HUES48 (cell line): ENCODE data around the gene PDK2.
"Not testable (repeated sequence)": the region's sequence is repeated elsewhere in the genome, so short reads cannot be mapped to it uniquely, and the experiment has no call there.

Source experiments
- H3K27ac ChIP-seq: one replicate; pipeline ENCODE4 v1.7.0; 2013; ENCODE audit warnings: low read depth, low read length, inconsistent platforms
- H3K27me3 ChIP-seq: 2 replicates; pipeline ENCODE4 v1.6.1; 2013; ENCODE audit warnings: mild to moderate bottlenecking, low read length; ENCODE audit not compliant: control insufficient read depth, insufficient read depth
- H3K36me3 ChIP-seq: 2 replicates; pipeline ENCODE4 v1.6.1; 2013; ENCODE audit warnings: low read length; ENCODE audit not compliant: control insufficient read depth, insufficient read depth
- H3K4me1 ChIP-seq: 2 replicates; pipeline ENCODE4 v1.6.1; 2013; ENCODE audit warnings: mild to moderate bottlenecking, low read length; ENCODE audit not compliant: control insufficient read depth, insufficient read depth
- H3K4me3 ChIP-seq: 2 replicates; pipeline ENCODE4 v1.5.1; 2013; ENCODE audit warnings: mild to moderate bottlenecking, low read depth, low read length
- H3K9ac ChIP-seq: 2 replicates; pipeline ENCODE4 v1.6.1; 2013; ENCODE audit warnings: mild to moderate bottlenecking, low read depth, low read length, moderate library complexity
- H3K9me3 ChIP-seq: 2 replicates; pipeline ENCODE4 v1.6.1; 2013; ENCODE audit warnings: low read length; ENCODE audit not compliant: control insufficient read depth, insufficient read depth

PDK2 gene

DNA sequence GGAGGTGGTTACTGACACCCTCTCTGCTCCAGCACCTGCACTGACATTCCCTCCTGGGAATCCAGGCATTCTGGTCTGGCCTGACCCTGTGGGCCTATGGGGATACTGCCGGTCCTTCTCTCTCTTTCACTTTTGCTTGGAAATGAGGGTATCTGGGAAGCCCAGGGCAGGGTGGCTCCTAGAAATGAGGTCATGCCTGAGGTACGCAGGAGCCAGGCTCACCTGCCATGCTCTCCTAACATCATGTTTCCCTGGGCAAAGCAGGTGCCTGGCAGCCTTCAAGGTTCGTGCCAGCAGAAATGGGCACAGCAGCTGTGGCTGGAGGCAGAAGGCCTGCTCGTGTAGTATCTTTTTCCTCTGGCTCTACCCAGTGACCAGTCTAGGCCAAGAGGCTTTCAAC, 35.9 kb upstream of the PDK2 start:
- H3K4me3 ChIP-seq = no peak overlapping the region
- 0 out of 2 replicates have a peak, but pooled peaks cover 6% of the 10 kb centered on the region for H3K4me1 ChIP-seq
- no peak overlapping the region for H3K9ac ChIP-seq
- no peaks in the 10 kb centered on the region for H3K36me3 ChIP-seq
- no peaks in the 10 kb centered on the region for H3K9me3 ChIP-seq
- peaks cover 19% of the 10 kb centered on the region for H3K27me3 ChIP-seq
- H3K27ac ChIP-seq = no peak overlapping the region

GRCh38 chr17:50059759-50060273, 35.3 kb upstream of the PDK2 start:
- H3K27ac ChIP-seq = no peak overlapping the region
- no peaks in the 10 kb centered on the region for H3K36me3 ChIP-seq
- 0 out of 2 replicates have a peak, but pooled peaks cover 10% of the 10 kb centered on the region for H3K4me1 ChIP-seq
- H3K9me3 ChIP-seq = no peaks in the 10 kb centered on the region
- H3K4me3 ChIP-seq = no peak overlapping the region
- H3K9ac ChIP-seq = no peak overlapping the region
- peaks cover 19% of the 10 kb centered on the region for H3K27me3 ChIP-seq

- Histone ChIP-seq H3K36me3 (no peaks in the 10 kb centered on the region), H3K27me3 (peaks cover 19% of the 10 kb centered on the region), H3K27ac (no peak overlapping the region), H3K4me3 (no peak overlapping the region), H3K9me3 (no peaks in the 10 kb centered on the region), H3K4me1 (0 out of 2 replicates have a peak, but pooled peaks cover 11% of the 10 kb centered on the region), H3K9ac (no peak overlapping the region)
Measured at GRCh38 chr17:50060951-50061712, 34.0 kb upstream of the PDK2 start.

DNA sequence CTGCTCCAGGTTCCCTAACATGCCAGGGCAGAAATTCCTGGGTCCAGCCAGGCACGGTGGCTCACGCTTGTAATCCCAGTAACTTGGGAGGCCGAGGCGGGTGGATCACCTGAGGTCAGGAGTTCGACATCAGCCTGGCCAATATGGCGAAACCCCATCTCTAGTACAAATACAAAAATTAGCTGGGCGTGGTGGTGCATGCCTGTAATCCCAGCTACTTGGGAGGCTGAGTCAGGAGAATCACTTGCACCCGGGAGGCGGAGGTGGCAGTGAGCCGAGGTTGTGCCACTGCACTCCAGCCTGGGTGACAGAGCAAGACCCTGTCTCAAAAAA, 33.5 kb upstream of the PDK2 start:
- H3K36me3 ChIP-seq, H3K4me3 ChIP-seq, H3K27ac ChIP-seq, H3K9me3 ChIP-seq, H3K9ac ChIP-seq: not testable (repeated sequence)
- H3K27me3 ChIP-seq = peaks cover 16% of the 10 kb centered on the region
- 0 out of 2 replicates have a peak, but pooled peaks cover 11% of the 10 kb centered on the region for H3K4me1 ChIP-seq

DNA sequence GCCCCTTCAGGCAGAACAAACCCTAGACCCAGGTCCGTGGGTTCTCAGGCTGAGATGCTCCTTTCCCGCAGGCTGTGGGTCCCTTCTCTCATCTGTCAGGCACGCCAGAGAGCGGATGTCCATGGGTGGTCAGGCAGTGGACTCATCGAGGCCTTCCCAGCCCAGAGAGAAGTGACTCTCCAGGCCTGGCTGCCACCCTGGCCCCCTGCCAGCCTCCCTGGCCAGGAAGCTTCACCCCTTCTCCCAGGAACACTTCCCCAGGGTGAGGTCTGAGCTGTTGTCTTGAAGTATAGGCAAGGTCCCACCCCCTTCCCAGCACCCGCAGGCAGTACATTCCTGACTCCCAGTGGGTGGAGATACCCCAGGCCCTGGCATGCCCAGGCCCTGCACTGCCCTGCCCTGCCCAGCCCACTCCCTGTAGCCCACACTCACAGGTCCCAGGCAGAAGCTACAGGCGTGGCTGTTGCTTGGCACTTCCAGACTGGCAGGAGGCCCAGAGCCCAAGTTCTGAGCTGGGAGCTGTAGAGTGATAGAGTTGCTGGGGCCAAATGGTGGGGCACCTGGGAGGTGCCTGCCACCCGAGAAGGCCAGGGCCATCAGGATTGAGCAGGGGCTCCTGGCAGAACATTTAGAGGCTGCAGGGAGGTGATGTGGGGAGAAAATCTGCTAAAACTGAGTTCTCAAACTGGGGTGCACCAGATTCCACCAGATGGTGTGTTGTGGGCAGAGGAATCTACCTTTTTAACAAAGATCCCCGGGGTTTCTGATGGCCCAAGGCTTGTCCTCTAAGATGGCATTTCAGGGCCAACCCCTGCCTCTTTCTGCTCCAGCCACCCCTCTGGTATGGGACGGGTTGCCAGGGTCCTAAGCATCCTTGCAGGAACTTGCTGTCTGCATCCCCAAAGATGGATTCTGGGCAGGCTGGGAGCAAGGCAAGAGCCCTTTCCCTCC, 32.6 kb upstream of the PDK2 start:
- Histone ChIP-seq H3K4me3 (no peak overlapping the region), H3K4me1 (0 out of 2 replicates have a peak, but pooled peaks cover 5% of the 10 kb centered on the region), H3K9ac (no peak overlapping the region), H3K36me3 (no peaks in the 10 kb centered on the region), H3K27me3 (peaks cover 8% of the 10 kb centered on the region), H3K9me3 (no peaks in the 10 kb centered on the region), H3K27ac (no peak overlapping the region)

- Histone ChIP-seq H3K27me3 (no peaks in the 10 kb centered on the region), H3K36me3 (no peaks in the 10 kb centered on the region)
Measured at GRCh38 chr17:50063561-50064252, 31.4 kb upstream of the PDK2 start.

GRCh38 chr17:50064253-50065001, 30.7 kb upstream of the PDK2 start:
- Histone ChIP-seq H3K27ac (no peak overlapping the region), H3K4me3 (no peak overlapping the region), H3K4me1 (0 out of 2 replicates have a peak, but pooled peaks cover 5% of the 10 kb centered on the region), H3K9ac (no peak overlapping the region), H3K27me3 (no peaks in the 10 kb centered on the region), H3K9me3 (no peaks in the 10 kb centered on the region), H3K36me3 (no peaks in the 10 kb centered on the region)

More at GRCh38 chr17:50063561-50064252, 31.4 kb upstream of the PDK2 start:
- Histone ChIP-seq H3K4me1 (0 out of 2 replicates have a peak, but pooled peaks cover 5% of the 10 kb centered on the region), H3K27ac (no peak overlapping the region), H3K9me3 (no peaks in the 10 kb centered on the region), H3K4me3 (no peak overlapping the region), H3K9ac (no peak overlapping the region)

DNA sequence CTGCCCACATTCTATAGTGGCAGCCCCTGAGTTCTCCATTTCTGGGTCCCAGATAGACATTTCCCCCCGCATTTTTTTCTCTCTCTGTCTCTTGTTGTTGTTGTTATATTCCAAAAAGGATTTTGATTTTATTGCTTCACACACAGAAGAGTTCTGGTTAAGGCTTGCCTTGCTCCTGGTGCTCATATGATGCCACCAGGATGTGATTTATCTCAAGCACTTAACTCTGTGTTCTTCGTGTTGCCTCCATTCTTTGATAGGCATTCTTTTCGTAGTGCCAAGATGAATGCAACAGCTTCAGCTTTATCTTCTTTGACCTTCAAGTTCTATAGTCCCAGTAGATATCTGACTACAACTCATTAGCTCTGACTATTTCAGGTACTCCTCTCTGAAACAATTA, 30.1 kb upstream of the PDK2 start:
- H3K4me3 ChIP-seq = no peak overlapping the region
- H3K9ac ChIP-seq = no peak overlapping the region
- no peaks in the 10 kb centered on the region for H3K36me3 ChIP-seq
- H3K4me1 ChIP-seq = 0 out of 2 replicates have a peak, but pooled peaks cover 5% of the 10 kb centered on the region
- no peak overlapping the region for H3K27ac ChIP-seq
- H3K27me3 ChIP-seq = no peaks in the 10 kb centered on the region
- H3K9me3 ChIP-seq = no peaks in the 10 kb centered on the region

DNA sequence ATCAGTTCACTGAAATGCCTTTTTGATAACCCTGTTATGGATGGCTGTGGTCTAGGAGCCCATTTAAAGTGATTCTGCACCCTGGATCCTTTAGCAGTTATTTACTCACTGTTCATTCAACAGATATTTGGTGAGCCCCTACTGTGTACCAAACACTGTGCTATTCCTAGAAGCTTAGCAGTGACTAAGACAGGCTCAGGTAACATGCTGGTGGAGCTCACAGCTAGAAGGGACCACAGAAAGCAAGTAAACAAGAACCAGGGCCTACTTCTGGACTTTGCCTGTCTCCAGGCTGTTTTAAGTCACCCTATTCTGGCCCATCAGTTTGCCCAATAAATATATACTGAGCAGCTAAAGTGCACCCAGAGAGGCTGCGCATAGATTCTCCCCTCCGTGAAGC, 28.2 kb upstream of the PDK2 start:
- Histone ChIP-seq H3K27ac (no peak overlapping the region), H3K36me3 (no peaks in the 10 kb centered on the region), H3K27me3 (no peaks in the 10 kb centered on the region), H3K4me1 (0 out of 2 replicates have a peak, but pooled peaks cover 5% of the 10 kb centered on the region), H3K9ac (no peak overlapping the region), H3K4me3 (no peak overlapping the region), H3K9me3 (no peaks in the 10 kb centered on the region)

DNA sequence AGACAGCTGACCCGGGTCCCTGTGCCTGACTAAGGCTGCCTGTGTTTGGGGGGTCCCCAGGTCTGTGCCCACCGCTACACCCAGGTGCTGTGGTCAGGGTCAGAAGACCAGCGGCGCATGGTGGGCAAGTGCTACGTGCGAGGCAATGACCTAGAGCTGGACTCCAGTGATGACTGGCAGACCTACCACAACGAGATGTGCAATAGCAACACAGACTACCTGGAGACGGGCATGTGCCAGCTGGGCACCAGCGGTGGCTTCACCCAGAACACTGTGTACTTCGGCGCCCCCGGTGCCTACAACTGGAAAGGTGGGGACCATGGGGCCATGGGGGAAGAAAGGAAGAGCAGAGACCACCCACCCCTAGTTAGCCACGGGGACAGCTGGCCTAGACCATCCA, 27.2 kb upstream of the PDK2 start:
- no peaks in the 10 kb centered on the region for H3K9me3 ChIP-seq
- 0 out of 2 replicates have a peak, but pooled peaks cover 5% of the 10 kb centered on the region for H3K4me1 ChIP-seq
- no peaks in the 10 kb centered on the region for H3K36me3 ChIP-seq
- no peak overlapping the region for H3K9ac ChIP-seq
- no peak overlapping the region for H3K27ac ChIP-seq
- H3K4me3 ChIP-seq = no peak overlapping the region
- no peaks in the 10 kb centered on the region for H3K27me3 ChIP-seq
